GM21390 (cell line): ENCODE data around the gene LGSN.
"Not testable (repeated sequence)": the region's sequence is repeated elsewhere in the genome, so short reads cannot be mapped to it uniquely, and the experiment has no call there.

Experiments
- ATAC-seq: cut with Tn5 transposase; IDR thresholded peaks from one replicate; pipeline ENCODE4 v1.9.1; 2021; ENCODE audit not compliant: unreplicated experiment

The LGSN gene

GRCh38 chr6:63319939-63320338 is at the start of gene LGSN:
Gene LGSN (minus strand): TSS chr6:63319983. CDS start chr6:63319943, 40 bp downstream.
- no peak for ATAC-seq

GRCh38 chr6:63368347-63368746 is 48.6 kb upstream of the LGSN start:
- no peak for ATAC-seq

GRCh38 chr6:63362500-63363120 is 42.8 kb upstream of the LGSN start:
- not testable (repeated sequence) for ATAC-seq

- ATAC-seq: not testable (repeated sequence)
Observed at GRCh38 chr6:63357384-63357783, 37.6 kb upstream of the LGSN start.

GRCh38 chr6:63355632-63356031 is 35.8 kb upstream of the LGSN start:
- no peak for ATAC-seq

GRCh38 chr6:63353286-63353630 is 33.5 kb upstream of the LGSN start:
- ATAC-seq: no peak

GRCh38 chr6:63352544-63353285 is 32.9 kb upstream of the LGSN start:
- peak; percentile 91 for ATAC-seq

- ATAC-seq: peak; percentile 31
Observed at GRCh38 chr6:63352069-63352543, 32.3 kb upstream of the LGSN start.

- ATAC-seq: no peak
Observed at GRCh38 chr6:63349401-63349800, 29.6 kb upstream of the LGSN start.

- ATAC-seq: no peak
Observed at GRCh38 chr6:63348836-63349235, 29.1 kb upstream of the LGSN start.

- ATAC-seq: no peak
Observed at GRCh38 chr6:63347599-63347998, 27.8 kb upstream of the LGSN start.

GRCh38 chr6:63346217-63346835 is 26.5 kb upstream of the LGSN start:
- ATAC-seq: no peak

GRCh38 chr6:63340351-63340750 is 20.6 kb upstream of the LGSN start:
- no peak for ATAC-seq

- ATAC-seq: not testable (repeated sequence)
Observed at GRCh38 chr6:63334652-63335051, 14.9 kb upstream of the LGSN start.

- no peak for ATAC-seq
Observed at GRCh38 chr6:63333440-63333839, 13.7 kb upstream of the LGSN start.

GRCh38 chr6:63326630-63327029 is 6.8 kb upstream of the LGSN start:
- not testable (repeated sequence) for ATAC-seq

- no peak for ATAC-seq
Observed at GRCh38 chr6:63322981-63323380, 3.2 kb upstream of the LGSN start.

- no peak for ATAC-seq
Observed at GRCh38 chr6:63321821-63322220, 2.0 kb upstream of the LGSN start.

- no peak for ATAC-seq
Observed at GRCh38 chr6:63317641-63318040, 2.1 kb downstream of the LGSN start.

- ATAC-seq: no peak
Observed at GRCh38 chr6:63316113-63316512, 3.7 kb downstream of the LGSN start.

GRCh38 chr6:63313111-63313510 is 6.7 kb downstream of the LGSN start:
- no peak for ATAC-seq

GRCh38 chr6:63307581-63308246 is 12.1 kb downstream of the LGSN start:
- peak; percentile 96 for ATAC-seq
